IMR-90 (cell line): ENCODE measurements around the gene PITPNM3. TPM values are rescaled to one million over a fixed set of nuclear protein-coding genes. Genes with fewer than 3 reads are reported as not detected.

Source experiments
- ATAC-seq: fragments of 200-7000 bp; cut with Tn5 transposase; 2 replicates; pipeline ENCODE4 v1.9.1; 2020; ENCODE audit warnings: low read depth, mild to moderate bottlenecking, moderate library complexity
- BruUV-seq: library from RNA; stranded (reverse); fragments of 400-500 nt; replicated peaks from 2 replicates; lab custom pipeline; 2021; lab: Mats Ljungman, UMichigan
- CTCF ChIA-PET: fragments of 300-600 bp; formaldehyde crosslinking; extraction: SDS; loops from one replicate; lab custom pipeline; 2021; ENCODE audit warnings: antibody characterized with exemption; lab: Yijun Ruan, JAX
- POLR2A ChIA-PET: fragments of 300-600 bp; sonication (Branson Sonifier 250); formaldehyde crosslinking; loops from one replicate; lab custom pipeline; 2022; ENCODE audit warnings: antibody characterized with exemption; ENCODE audit not compliant: unreplicated experiment; lab: Charles Lee
- DNase-seq: peaks from one replicate; pipeline ENCODE4 v3.0.0; 2013
- H2AFZ ChIP-seq: replicated peaks from 2 replicates; pipeline ENCODE3; 2013; ENCODE audit warnings: low read length, mild to moderate bottlenecking; ENCODE audit not compliant: poor library complexity
- H2AK5ac ChIP-seq: 2 replicates; pipeline ENCODE4 v1.6.1; 2013; ENCODE audit warnings: low read depth, low read length, inconsistent platforms
- H2AK9ac ChIP-seq: replicated peaks from 2 replicates; pipeline ENCODE3; 2013; ENCODE audit warnings: mild to moderate bottlenecking, low read depth, low read length, moderate library complexity; ENCODE audit not compliant: poor library complexity
- H2BK120ac ChIP-seq: 2 replicates; pipeline ENCODE4 v1.6.1; 2013; ENCODE audit warnings: low read depth, low read length, inconsistent platforms
- H2BK15ac ChIP-seq: 3 replicates; pipeline ENCODE4 v1.6.1; 2013; ENCODE audit warnings: low read depth, low read length, inconsistent platforms
- H2BK20ac ChIP-seq: 2 replicates; pipeline ENCODE4 v1.6.1; 2013; ENCODE audit warnings: low read depth, mild to moderate bottlenecking, inconsistent platforms, low read length, moderate library complexity
- H2BK5ac ChIP-seq: 2 replicates; pipeline ENCODE4 v1.6.1; 2013; ENCODE audit warnings: mild to moderate bottlenecking, low read depth, low read length, inconsistent platforms; ENCODE audit not compliant: poor library complexity, severe bottlenecking
- H3K14ac ChIP-seq: replicated peaks from 2 replicates; pipeline ENCODE4 v1.6.1; 2013; ENCODE audit warnings: low read depth, low read length, inconsistent platforms
- H3K18ac ChIP-seq: 2 replicates; pipeline ENCODE4 v1.6.1; 2013; ENCODE audit warnings: low read depth, low read length, control low read depth
- H3K23ac ChIP-seq: 2 replicates; pipeline ENCODE4 v1.6.1; 2013; ENCODE audit warnings: low read depth, low read length, inconsistent platforms
- H3K27ac ChIP-seq: 2 replicates; pipeline ENCODE4 v1.5.1; 2013; ENCODE audit warnings: mild to moderate bottlenecking, control low read depth, low read length; ENCODE audit not compliant: insufficient read depth
- H3K27me3 ChIP-seq: 2 replicates; pipeline ENCODE4 v1.6.1; 2013; ENCODE audit warnings: low read length; ENCODE audit not compliant: control insufficient read depth, insufficient read depth
- H3K36me3 ChIP-seq: 2 replicates; pipeline ENCODE4 v1.6.1; 2013; ENCODE audit warnings: low read length, mixed read lengths; ENCODE audit not compliant: control insufficient read depth, insufficient read depth
- H3K4ac ChIP-seq: 2 replicates; pipeline ENCODE4 v1.6.1; 2013; ENCODE audit warnings: low read depth, low read length, inconsistent platforms
- H3K4me1 ChIP-seq: 2 replicates; pipeline ENCODE4 v1.6.1; 2013; ENCODE audit warnings: low read length, mixed read lengths; ENCODE audit not compliant: control insufficient read depth, insufficient read depth
- H3K4me2 ChIP-seq: 2 replicates; pipeline ENCODE4 v1.6.1; 2013; ENCODE audit warnings: low read depth, mild to moderate bottlenecking, control low read depth, low read length, moderate library complexity
- H3K4me3 ChIP-seq: 2 replicates; pipeline ENCODE4 v1.5.1; 2013; ENCODE audit warnings: low read depth, mild to moderate bottlenecking, control low read depth, low read length, moderate library complexity; ENCODE audit not compliant: insufficient read depth
- H3K56ac ChIP-seq: 2 replicates; pipeline ENCODE4 v1.6.1; 2013; ENCODE audit warnings: low read length, inconsistent platforms; ENCODE audit not compliant: insufficient read depth; ENCODE audit errors: extremely low read depth
- H3K79me1 ChIP-seq, 2 experiments: 2 replicates each; pipeline ENCODE4 v1.6.1; 2013; ENCODE audit warnings: low read length in 2 of 2, inconsistent platforms in 1 of 2, low read depth in 1 of 2
- H3K9ac ChIP-seq: 2 replicates; pipeline ENCODE4 v1.6.1; 2013; ENCODE audit warnings: low read depth, low read length, control low read depth
- H3K9me1 ChIP-seq: 2 replicates; pipeline ENCODE4 v1.6.1; 2013; ENCODE audit warnings: low read length, inconsistent platforms; ENCODE audit not compliant: insufficient read depth
- H3K9me3 ChIP-seq: 2 replicates; pipeline ENCODE4 v1.6.1; 2013; ENCODE audit warnings: low read length; ENCODE audit not compliant: control insufficient read depth, insufficient read depth
- H4K20me1 ChIP-seq: 2 replicates; pipeline ENCODE4 v1.6.1; 2013; ENCODE audit warnings: low read length, inconsistent platforms; ENCODE audit not compliant: insufficient read depth
- H4K5ac ChIP-seq: 2 replicates; pipeline ENCODE4 v1.6.1; 2013; ENCODE audit warnings: mild to moderate bottlenecking, low read depth, low read length, control low read depth
- H4K8ac ChIP-seq, 2 experiments: 2 replicates each; pipeline ENCODE4 v1.6.1; 2013; ENCODE audit warnings: low read depth in 2 of 2, low read length in 2 of 2, control low read depth in 1 of 2, inconsistent platforms in 1 of 2
- H4K91ac ChIP-seq: 2 replicates; pipeline ENCODE4 v1.6.1; 2013; ENCODE audit warnings: low read depth, low read length, inconsistent platforms; ENCODE audit not compliant: insufficient read depth
- CEBPB ChIP-seq: IDR thresholded peaks from 2 replicates; pipeline ENCODE4 v1.6.1; 2012; ENCODE audit warnings: low read depth, low read length, improper control_type of control experiment
- CTCF ChIP-seq: conservative IDR thresholded peaks from 2 replicates; pipeline ENCODE4 v1.5.1; 2012; ENCODE audit warnings: mild to moderate bottlenecking, low read depth, low read length, improper control_type of control experiment
- ELK1 ChIP-seq: fragments of 150-350 bp; IDR thresholded peaks from 2 replicates; pipeline ENCODE4 v1.6.1; 2016; ENCODE audit warnings: low read depth, mild to moderate bottlenecking, low read length, moderate library complexity, borderline replicate concordance
- FOS ChIP-seq: fragments of 150-350 bp; IDR thresholded peaks from 2 replicates; pipeline ENCODE4 v1.6.1; 2016; ENCODE audit warnings: low read depth, low read length
- MXI1 ChIP-seq: IDR thresholded peaks from 2 replicates; pipeline ENCODE4 v1.6.1; 2012; ENCODE audit warnings: low read depth, mild to moderate bottlenecking, low read length, moderate library complexity, borderline replicate concordance
- NFE2L2 ChIP-seq: fragments of 150-350 bp; IDR thresholded peaks from 2 replicates; pipeline ENCODE4 v1.6.1; 2016; ENCODE audit warnings: low read depth, mild to moderate bottlenecking, low read length
- POLR2A ChIP-seq: IDR thresholded peaks from 2 replicates; pipeline ENCODE4 v1.6.1; 2012; ENCODE audit warnings: mild to moderate bottlenecking, low read depth, low read length
- RAD21 ChIP-seq: IDR thresholded peaks from 2 replicates; pipeline ENCODE4 v1.6.1; 2012; ENCODE audit warnings: low read length, improper control_type of control experiment
- RCOR1 ChIP-seq: IDR thresholded peaks from 2 replicates; pipeline ENCODE4 v1.6.1; 2012; ENCODE audit warnings: mild to moderate bottlenecking, low read length, improper control_type of control experiment; ENCODE audit not compliant: insufficient replicate concordance
- RFX5 ChIP-seq: IDR thresholded peaks from 2 replicates; pipeline ENCODE4 v1.8.0; 2012; ENCODE audit warnings: low read depth, mild to moderate bottlenecking, low read length, moderate library complexity
- SMC3 ChIP-seq: fragments of 150-350 bp; IDR thresholded peaks from 2 replicates; pipeline ENCODE4 v1.6.1; 2016; ENCODE audit warnings: low read depth, mild to moderate bottlenecking, antibody characterized with exemption, low read length, moderate library complexity
- USF2 ChIP-seq: fragments of 150-350 bp; IDR thresholded peaks from 2 replicates; pipeline ENCODE4 v1.6.1; 2017; ENCODE audit warnings: mild to moderate bottlenecking, antibody characterized with exemption, low read length, low read depth
- WGBS, 2 experiments: methylation state at CpG; one replicate each; pipeline versions ENCODE4 v1.1.5 to v1.1.7; 2013; ENCODE audit warnings: missing lambda C conversion rate in 2 of 2; ENCODE audit not compliant: insufficient read length in 1 of 2; ENCODE audit errors: extremely low coverage in 2 of 2; 5-methylcytosine and 5-hydroxymethylcytosine counted together
- dilution Hi-C: fragments of 300-500 bp; cut with HindIII; formaldehyde crosslinking; loops from one replicate; pipeline ENCODE4 v1.14.3; 2018; ENCODE audit warnings: low sequenced_read_pairs; ENCODE audit not compliant: unreplicated experiment
- in situ Hi-C: fragments of 300-500 bp; cut with MboI; formaldehyde crosslinking; loops from 3 replicates; pipeline ENCODE4 v1.14.3; 2019; ENCODE audit warnings: low sequenced_read_pairs, inconsistent platforms, mixed read lengths
- intact Hi-C: fragments of 100-400 bp; cut with micrococcal nuclease; formaldehyde crosslinking; loops from 2 replicates; pipeline ENCODE4 v1.10.0; 2022
- polyA plus RNA-seq, 3 experiments: library from polyadenylated mRNA; depleted of rRNA; stranded (reverse); fragments of >200 nt; gene quantifications; 2 replicates each; pipeline ENCODE4 v1.2.3, GENCODE V29; 2012; ENCODE audit warnings: low replicate concordance in 1 of 3
- total RNA-seq: library from RNA; depleted of rRNA; stranded (reverse); fragments of >200 nt; gene quantifications from 2 replicates; pipeline ENCODE4 v1.2.3, GENCODE V29; 2012

PITPNM3 gene
- total and polyA plus RNA-seq, 2 of the 4 experiments (the other 2 are of a cell fraction), result 0.54 to 1.7 TPM

GRCh38 chr17:6596511-6596910 is 40.2 kb upstream of the PITPNM3 start:
- in situ Hi-C loops, result no loop called here
- no CpG with 5 or more reads among the region's 2 CpGs for WGBS, 2 experiments

More at GRCh38 chr17:6596511-6596910, 40.2 kb upstream of the PITPNM3 start:
- H2AK9ac ChIP-seq, result no peak overlapping the region
- H2BK20ac ChIP-seq, result no peak overlapping the region
- H3K27me3 ChIP-seq, result no peaks in the 10 kb centered on the region
- peaks cover 30% of the 10 kb centered on the region for H3K36me3 ChIP-seq
- POLR2A ChIA-PET, result no interaction called here
- H3K56ac ChIP-seq, result no peak overlapping the region
- dilution Hi-C loops (no loop called here), intact Hi-C loops (no loop called here)
- H4K20me1 ChIP-seq, result peaks cover 4% of the 10 kb centered on the region; the same call in 1 of the 2 replicates
- H2AK5ac ChIP-seq, result no peak overlapping the region
- no peak overlapping the region for H3K9ac ChIP-seq
- no peak overlapping the region for H2BK5ac ChIP-seq
- no TSS peak for BruUV-seq
- no peak overlapping the region for H3K4me3 ChIP-seq
- TF ChIP-seq SMC3 (no peak), CEBPB (no peak), FOS (no peak), RAD21 (no peak), NFE2L2 (no peak), RCOR1 (no peak), ELK1 (no peak), MXI1 (no peak), RFX5 (no peak), POLR2A (no peak), CTCF (no peak), USF2 (no peak)
- H3K9me3 ChIP-seq, result no peaks in the 10 kb centered on the region
- peaks cover 5 to 19% of the 10 kb centered on the region in 2 experiments; a peak in 3 of 4 replicates for H3K79me1 ChIP-seq
- no peak overlapping the region for H2BK15ac ChIP-seq
- no peak for ATAC-seq
- CTCF ChIA-PET, result no interaction called here
- no peak for DNase-seq
- no peak overlapping the region for H3K4ac ChIP-seq
- H3K4me2 ChIP-seq, result no peak overlapping the region
- no peak overlapping the region for H4K8ac ChIP-seq
- H3K9me1 ChIP-seq, result peaks cover 6% of the 10 kb centered on the region
- H2BK120ac ChIP-seq, result no peak overlapping the region
- H3K14ac ChIP-seq, result no peak overlapping the region
- no peak overlapping the region for H3K23ac ChIP-seq
- no peak overlapping the region for H2AFZ ChIP-seq
- no peak overlapping the region for H4K5ac ChIP-seq
- peaks cover 5% of the 10 kb centered on the region for H3K4me1 ChIP-seq
- no peak overlapping the region for H3K18ac ChIP-seq
- H4K91ac ChIP-seq, result no peak overlapping the region
- no peak overlapping the region for H3K27ac ChIP-seq
